SK-N-MC (cell line): ENCODE data around the gene ERC2.

Experiments
- DNase-seq: peaks from one replicate; pipeline ENCODE4 v3.0.0-alpha.2; 2011; ENCODE audit warnings: low read depth, low spot score
- H3K27ac ChIP-seq: fragments of 200-600 bp; sonication (generic); 2 replicates; pipeline ENCODE4 v1.5.1; 2016; ENCODE audit warnings: mixed run types
- H3K36me3 ChIP-seq: fragments of 200-600 bp; sonication (generic); 2 replicates; pipeline ENCODE4 v1.6.1; 2017; ENCODE audit warnings: antibody characterized with exemption, low read length, mixed read lengths; ENCODE audit not compliant: insufficient read depth
- H3K4me3 ChIP-seq: fragments of 200-600 bp; sonication (generic); 2 replicates; pipeline ENCODE4 v1.5.1; 2016
- H3K9ac ChIP-seq: fragments of 200-600 bp; sonication (generic); 2 replicates; pipeline ENCODE4 v1.8.0; 2017; ENCODE audit warnings: mixed run types, mixed read lengths; ENCODE audit not compliant: insufficient read length
- H3K9me3 ChIP-seq: fragments of 200-600 bp; sonication (generic); 2 replicates; pipeline ENCODE4 v1.6.1; 2017; ENCODE audit warnings: low read depth, mild to moderate bottlenecking, antibody characterized with exemption, low read length, moderate library complexity, mixed read lengths
- EZH2 ChIP-seq: fragments of 200-600 bp; sonication (generic); IDR thresholded peaks from one replicate; pipeline ENCODE4 v1.6.1; 2017; ENCODE audit warnings: antibody characterized with exemption
- FOXP2 ChIP-seq: optimal IDR thresholded peaks from 2 replicates; pipeline ENCODE3; 2011; ENCODE audit warnings: mild to moderate bottlenecking, moderate library complexity; ENCODE audit not compliant: insufficient read depth; ENCODE audit errors: extremely low read length, control extremely low read depth
- POLR2AphosphoS5 ChIP-seq: IDR thresholded peaks from 2 replicates; pipeline ENCODE4 v1.6.1; 2012; ENCODE audit warnings: mild to moderate bottlenecking, low read depth, low read length, borderline replicate concordance

The ERC2 gene

GRCh38 chr3:55885721-55886120 is 582.5 kb downstream of the ERC2 start:
- H3K4me3 ChIP-seq: no peak overlapping the region
- TF ChIP-seq FOXP2: no peak
- no peak for TF ChIP-seq EZH2
- no peak for TF ChIP-seq POLR2AphosphoS5
- no peaks in the 10 kb centered on the region for H3K9me3 ChIP-seq
- H3K9ac ChIP-seq: no peak overlapping the region
- H3K27ac ChIP-seq: no peak overlapping the region
- DNase-seq: no peak
- no peaks in the 10 kb centered on the region for H3K36me3 ChIP-seq

DNA sequence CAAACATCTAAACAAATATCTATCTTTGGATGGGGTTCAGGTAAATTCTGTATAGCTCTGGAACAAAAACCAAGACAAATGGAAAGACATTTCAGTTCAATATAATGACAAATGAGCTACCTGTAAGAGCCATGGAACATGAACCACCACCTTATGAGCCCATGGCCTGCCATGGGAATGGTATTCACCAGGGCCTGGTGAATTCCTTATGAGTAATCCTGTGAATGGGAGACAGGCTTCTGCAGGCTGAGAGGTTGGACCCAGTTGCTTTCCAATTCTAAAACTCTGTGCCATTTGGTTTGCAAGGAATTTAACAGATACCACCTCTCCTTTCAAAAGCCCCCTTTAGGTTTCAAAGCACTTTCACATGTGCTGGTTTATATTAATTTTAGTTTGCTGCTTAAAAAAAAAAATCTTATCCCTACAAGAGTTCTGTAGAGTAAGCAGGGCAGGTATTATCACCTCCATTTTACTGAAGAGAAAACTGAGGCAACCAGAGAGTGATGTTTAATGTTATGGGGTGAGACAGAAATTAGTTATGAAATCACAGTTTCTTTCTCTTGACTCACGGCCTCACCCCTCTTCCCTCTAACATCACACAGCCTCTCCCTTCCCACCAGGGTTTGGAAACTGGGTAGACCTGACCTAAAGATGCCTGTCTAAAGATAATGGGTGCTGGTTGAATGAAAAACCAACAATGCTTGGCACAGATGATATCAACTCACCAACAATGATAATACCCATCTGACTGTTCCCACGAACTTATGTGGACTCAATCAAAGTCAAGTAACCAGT is 583.6 kb downstream of the ERC2 start:
- H3K36me3 ChIP-seq: no peaks in the 10 kb centered on the region

GRCh38 chr3:55884066-55884465 is 584.2 kb downstream of the ERC2 start:
- DNase-seq: no peak
- Histone ChIP-seq H3K9ac (no peak overlapping the region), H3K27ac (no peak overlapping the region), H3K4me3 (no peak overlapping the region), H3K36me3 (no peaks in the 10 kb centered on the region), H3K9me3 (no peaks in the 10 kb centered on the region)
- TF ChIP-seq EZH2: no peak
- TF ChIP-seq POLR2AphosphoS5: no peak
- no peak for TF ChIP-seq FOXP2

More for the DNA sequence above, 583.6 kb downstream of the ERC2 start:
- no peak for DNase-seq
- Histone ChIP-seq H3K4me3 (no peak overlapping the region), H3K9me3 (no peaks in the 10 kb centered on the region), H3K9ac (no peak overlapping the region), H3K27ac (no peak overlapping the region)
- TF ChIP-seq FOXP2 (no peak), EZH2 (no peak), POLR2AphosphoS5 (no peak)

DNA sequence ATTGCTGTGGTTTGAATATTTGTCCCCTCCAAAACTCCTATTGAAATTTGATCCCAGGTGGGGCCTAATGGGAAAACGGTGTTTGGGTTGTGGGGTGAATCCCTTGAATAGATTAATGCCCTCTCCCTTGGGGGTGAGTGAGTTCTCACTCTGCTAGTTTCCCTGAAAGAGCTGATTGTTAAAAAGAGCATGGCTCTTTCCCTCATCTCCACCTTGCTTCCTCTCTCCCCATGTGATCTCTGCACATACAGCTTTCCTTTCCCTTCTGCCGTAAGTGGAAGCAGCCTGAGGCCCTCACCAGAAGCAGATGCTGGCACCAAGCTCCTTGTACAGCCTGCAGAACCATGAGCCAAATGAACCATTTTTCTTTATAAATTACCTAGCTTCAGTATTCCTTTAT is 586.3 kb downstream of the ERC2 start:
- H3K4me3 ChIP-seq: no peak overlapping the region
- H3K36me3 ChIP-seq: no peaks in the 10 kb centered on the region
- TF ChIP-seq EZH2: no peak
- no peak for TF ChIP-seq FOXP2
- no peak for TF ChIP-seq POLR2AphosphoS5
- H3K27ac ChIP-seq: no peak overlapping the region
- H3K9me3 ChIP-seq: no peaks in the 10 kb centered on the region
- no peak overlapping the region for H3K9ac ChIP-seq
- DNase-seq: no peak

DNA sequence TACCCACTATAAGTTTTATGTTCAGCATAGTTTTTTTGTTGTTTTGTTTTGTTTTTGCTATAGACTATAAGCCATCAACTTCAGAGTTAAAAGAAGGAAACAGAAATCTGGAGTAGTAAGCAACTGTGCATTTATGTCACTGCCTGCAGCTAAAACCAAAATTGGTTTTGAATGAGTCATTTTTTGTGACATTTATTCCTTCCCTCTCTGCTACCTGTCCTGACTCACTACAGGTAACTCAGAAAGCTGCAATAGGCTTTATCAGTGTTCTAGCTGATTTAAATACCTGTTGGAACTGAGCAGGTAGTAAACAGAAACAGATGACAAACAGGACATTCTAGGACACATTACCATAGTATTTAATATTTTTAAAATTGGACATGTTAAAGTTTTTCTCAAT is 587.9 kb downstream of the ERC2 start:
- Histone ChIP-seq H3K9me3 (no peaks in the 10 kb centered on the region), H3K36me3 (no peaks in the 10 kb centered on the region), H3K4me3 (no peak overlapping the region), H3K27ac (no peak overlapping the region), H3K9ac (no peak overlapping the region)
- no peak for TF ChIP-seq EZH2
- TF ChIP-seq FOXP2: no peak
- TF ChIP-seq POLR2AphosphoS5: no peak
- DNase-seq: no peak

GRCh38 chr3:55879901-55880331 is 588.4 kb downstream of the ERC2 start:
- H3K9ac ChIP-seq: no peak overlapping the region
- no peaks in the 10 kb centered on the region for H3K9me3 ChIP-seq
- no peak for DNase-seq
- no peaks in the 10 kb centered on the region for H3K36me3 ChIP-seq
- H3K4me3 ChIP-seq: no peak overlapping the region
- no peak overlapping the region for H3K27ac ChIP-seq
- TF ChIP-seq FOXP2 (no peak), EZH2 (no peak), POLR2AphosphoS5 (no peak)

GRCh38 chr3:55877703-55878102 is 590.6 kb downstream of the ERC2 start:
- DNase-seq: no peak
- H3K9ac ChIP-seq: no peak overlapping the region
- H3K4me3 ChIP-seq: no peak overlapping the region
- H3K9me3 ChIP-seq: no peaks in the 10 kb centered on the region
- no peaks in the 10 kb centered on the region for H3K36me3 ChIP-seq
- H3K27ac ChIP-seq: no peak overlapping the region
- no peak for TF ChIP-seq POLR2AphosphoS5
- TF ChIP-seq EZH2: no peak
- TF ChIP-seq FOXP2: no peak

DNA sequence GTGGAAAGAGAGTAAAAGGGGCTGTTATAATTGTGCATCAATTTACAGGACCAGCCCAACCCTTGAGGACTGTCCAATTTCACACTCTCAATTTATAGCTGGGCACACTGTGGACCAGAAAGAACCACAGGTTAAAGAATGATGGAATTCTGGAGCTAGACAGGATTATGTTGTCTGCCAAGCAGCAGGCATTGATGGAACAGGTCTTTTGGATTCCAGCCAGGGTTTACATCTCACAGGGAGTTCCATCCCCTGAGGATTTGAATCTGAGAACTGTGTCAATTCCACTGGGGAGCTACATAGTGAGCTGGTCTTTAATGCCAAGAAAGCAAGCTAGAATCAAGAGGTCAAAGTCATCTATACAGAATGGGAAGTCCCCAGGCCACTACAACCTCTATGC is 591.7 kb downstream of the ERC2 start:
- no peak for DNase-seq
- Histone ChIP-seq H3K4me3 (no peak overlapping the region), H3K9me3 (no peaks in the 10 kb centered on the region), H3K36me3 (no peaks in the 10 kb centered on the region), H3K27ac (no peak overlapping the region), H3K9ac (no peak overlapping the region)
- no peak for TF ChIP-seq FOXP2
- no peak for TF ChIP-seq POLR2AphosphoS5
- no peak for TF ChIP-seq EZH2
